Inflammatory macrophage treated with lipopolysaccharide for 1 hour (primary cell): ENCODE measurements around the gene FAM193A.
"Not testable (repeated sequence)": the region's sequence is repeated elsewhere in the genome, so short reads cannot be mapped to it uniquely, and the experiment has no call there.

ENCODE experiments used
- DNase-seq, 2 donors: peaks; one replicate each; pipeline ENCODE4 v3.0.0-alpha.2; 2020 to 2022

FAM193A gene

DNA sequence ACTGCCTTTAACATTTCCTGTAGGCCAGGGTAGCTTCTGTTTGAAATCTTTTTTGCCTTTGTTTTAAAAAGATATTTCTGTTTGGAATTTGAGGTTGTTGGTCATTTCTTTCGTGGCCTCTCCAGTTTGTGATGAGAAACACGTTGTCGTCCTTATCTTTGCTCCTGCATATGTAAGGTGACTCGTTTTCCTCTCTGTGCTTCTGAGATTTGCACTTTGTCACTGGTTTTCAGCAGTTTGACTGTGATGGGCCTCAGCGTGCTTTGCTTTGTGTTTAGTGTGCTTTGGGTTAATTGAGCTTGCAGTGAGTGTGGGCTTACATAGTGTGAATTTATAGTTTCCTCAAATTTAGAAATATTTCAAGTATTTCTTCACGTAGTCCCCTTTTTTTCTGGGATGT lies 81.5 kb downstream of the FAM193A start:
- no peak for DNase-seq

- not testable (repeated sequence) for DNase-seq
These were observed 82.3 kb downstream of the FAM193A start for GRCh38 chr4:2618729-2619128.

GRCh38 chr4:2619459-2619858 lies 83.0 kb downstream of the FAM193A start:
- DNase-seq: no peak

- DNase-seq: no peak
These were observed 85.0 kb downstream of the FAM193A start for GRCh38 chr4:2621419-2621818.

DNA sequence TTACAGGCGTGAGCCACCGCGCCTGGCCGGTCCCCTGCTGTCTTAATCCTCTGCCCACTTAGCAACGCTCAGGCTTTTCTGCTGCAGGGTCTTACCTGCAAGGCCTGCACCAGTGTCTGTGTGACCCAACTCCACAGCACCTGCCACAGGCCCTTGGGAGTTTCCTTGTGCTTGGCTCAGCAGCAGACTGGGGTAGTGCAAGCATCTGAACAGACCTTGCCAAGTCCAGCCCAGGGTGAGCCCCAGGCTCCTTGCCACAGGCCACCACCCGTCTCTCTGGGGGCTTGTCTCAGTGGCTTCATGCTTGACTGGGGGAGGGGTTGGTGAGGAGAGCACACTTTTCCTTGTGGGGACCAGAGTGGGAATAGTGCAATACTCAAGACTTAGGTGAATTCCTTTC lies 87.0 kb downstream of the FAM193A start:
- no peak for DNase-seq

DNA sequence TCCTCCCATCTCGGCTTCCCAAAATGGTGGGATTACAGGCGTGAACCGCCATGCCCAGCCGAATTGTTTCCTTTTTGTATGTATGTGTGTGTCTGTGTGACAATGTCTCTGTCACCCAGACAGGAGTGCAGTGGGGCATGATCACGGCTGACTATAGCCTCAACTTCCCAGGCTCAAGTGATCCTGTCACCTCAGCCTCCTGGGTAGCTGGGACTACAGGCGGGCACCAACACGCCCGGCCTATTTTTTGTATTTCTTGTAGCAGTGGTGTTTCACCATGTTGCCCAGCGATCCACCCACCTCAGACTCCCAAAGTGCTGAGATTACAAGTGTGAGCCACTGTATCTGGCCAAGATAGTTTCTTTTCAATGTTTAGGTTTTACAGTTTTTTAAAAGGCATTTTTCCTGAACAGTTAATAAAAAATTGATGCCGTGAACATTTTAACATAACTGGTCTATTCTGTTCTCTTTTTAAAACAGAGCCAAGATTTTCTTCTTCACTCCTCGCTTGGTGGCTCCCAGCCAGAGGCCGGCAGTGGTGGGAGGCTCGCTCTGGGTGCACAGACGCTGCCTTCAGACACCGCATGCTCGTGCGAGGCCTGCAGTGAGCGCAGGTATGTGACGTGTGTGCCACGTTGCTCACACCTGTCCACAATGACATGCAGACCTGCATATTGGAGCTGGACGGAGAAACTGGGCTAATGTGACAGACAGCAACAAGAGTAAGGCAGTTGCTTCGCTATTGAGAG lies 88.5 kb downstream of the FAM193A start:
- DNase-seq: no peak

DNA sequence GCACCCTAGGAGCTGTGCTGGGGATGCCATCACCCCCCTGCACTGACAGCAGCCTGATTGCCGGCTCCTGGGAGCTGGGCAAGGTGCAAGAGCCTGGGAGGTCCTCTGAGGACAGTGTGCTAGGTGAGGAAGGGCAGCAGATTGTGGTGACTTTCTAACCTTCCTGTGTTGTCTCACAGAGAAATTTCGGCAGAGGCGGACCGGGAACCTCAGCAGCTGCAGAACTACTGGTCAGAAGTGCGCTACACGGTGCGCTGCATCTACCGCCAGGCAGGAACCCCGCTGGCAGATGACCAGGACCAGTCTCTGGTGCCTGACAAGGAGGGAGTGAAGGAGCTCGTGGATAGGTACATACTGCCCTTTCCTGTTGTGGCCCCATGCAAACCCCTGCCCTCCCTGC lies 89.8 kb downstream of the FAM193A start:
- no peak for DNase-seq

GRCh38 chr4:2630556-2631273 lies 94.3 kb downstream of the FAM193A start:
- DNase-seq: no peak

DNA sequence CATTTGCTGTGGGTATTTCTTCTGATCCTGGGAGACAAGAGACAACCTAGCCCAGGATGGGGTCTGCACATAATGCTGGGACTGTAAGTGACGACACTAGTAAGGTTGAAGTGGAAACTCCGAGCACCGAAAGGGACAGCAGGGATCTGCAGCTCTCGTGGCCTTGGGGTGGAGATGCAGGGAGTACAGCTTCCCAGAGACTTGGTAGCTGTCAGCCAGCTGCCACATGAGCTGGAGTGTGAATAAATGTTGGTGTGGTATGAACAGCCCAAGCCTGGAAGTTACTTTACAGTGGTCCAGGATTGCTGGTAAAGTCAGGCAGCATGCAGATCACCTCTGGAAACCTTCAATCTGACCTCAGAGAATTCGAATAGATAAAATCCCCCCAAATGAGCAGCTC lies 97.6 kb downstream of the FAM193A start:
- no peak for DNase-seq

DNA sequence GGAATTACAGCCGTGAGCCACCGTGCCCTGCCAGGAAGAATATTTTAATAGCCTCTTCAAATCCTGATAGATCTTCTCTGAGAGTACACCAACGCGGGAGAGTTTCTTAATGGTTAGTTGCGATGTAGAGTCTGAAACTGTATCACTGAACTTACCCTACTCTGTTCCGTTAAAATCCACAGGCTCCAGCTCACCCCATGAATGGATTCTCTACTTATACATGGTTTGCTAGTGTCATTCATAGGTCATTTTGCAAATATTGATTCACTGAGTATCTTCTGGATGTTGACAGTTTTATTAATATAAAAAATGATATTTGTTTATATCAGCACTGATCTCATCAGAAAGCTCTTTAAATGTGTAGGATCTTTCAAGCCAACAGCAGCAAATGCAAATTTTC lies 99.9 kb downstream of the FAM193A start:
- no peak for DNase-seq

- not testable (repeated sequence) for DNase-seq
These were observed 100.5 kb downstream of the FAM193A start for GRCh38 chr4:2636994-2637393.

DNA sequence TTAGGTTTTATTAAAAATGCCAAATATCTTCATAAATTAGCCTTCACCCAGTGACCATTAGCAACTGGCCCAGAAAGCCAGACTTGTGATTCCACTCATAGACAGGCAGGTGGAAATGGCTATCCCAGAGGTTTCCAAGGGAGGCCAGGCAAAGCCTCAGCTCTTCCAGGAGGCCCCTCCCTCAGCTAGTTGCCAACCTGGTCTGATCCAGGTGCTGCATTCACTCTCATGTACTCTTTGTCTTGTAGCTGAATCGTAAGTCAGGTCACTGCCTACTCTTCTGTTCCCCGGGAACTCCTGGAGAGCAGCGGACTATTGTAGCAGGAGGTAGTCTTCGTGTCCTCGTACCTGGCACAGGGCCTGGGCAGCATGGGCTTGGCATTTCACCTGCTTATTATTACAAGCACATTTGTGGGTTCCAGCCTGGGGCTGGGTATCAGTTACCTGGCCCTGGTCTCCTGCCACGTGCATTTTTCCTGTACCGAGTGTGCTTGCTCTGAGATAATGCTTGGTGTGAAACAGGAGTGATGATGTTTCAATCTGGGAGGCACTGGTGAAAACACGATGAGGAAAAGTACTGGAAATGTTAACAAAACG lies 101.6 kb downstream of the FAM193A start:
- DNase-seq: no peak

- no peak for DNase-seq
These were observed 102.3 kb downstream of the FAM193A start for GRCh38 chr4:2638730-2639129.

DNA sequence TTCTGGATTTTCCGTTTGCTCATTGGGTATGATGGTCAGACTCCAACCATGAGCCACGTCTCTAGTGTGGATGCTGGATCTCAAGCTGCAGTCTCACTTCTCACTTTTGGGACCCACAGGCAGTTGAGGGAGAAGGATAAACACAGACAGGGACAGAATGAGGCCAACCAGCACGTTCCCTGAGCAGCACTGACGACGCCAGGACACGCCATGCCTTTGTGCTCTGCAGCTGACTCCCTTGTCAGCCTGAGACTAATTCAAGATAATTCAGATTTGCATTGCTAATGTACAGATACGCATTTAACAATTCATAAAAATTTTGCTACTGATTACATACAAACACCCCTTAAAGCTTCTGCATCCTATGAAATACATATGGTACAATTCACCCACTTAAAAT lies 106.5 kb downstream of the FAM193A start:
- DNase-seq: peak in 1 of 2 donors; percentile 4

DNA sequence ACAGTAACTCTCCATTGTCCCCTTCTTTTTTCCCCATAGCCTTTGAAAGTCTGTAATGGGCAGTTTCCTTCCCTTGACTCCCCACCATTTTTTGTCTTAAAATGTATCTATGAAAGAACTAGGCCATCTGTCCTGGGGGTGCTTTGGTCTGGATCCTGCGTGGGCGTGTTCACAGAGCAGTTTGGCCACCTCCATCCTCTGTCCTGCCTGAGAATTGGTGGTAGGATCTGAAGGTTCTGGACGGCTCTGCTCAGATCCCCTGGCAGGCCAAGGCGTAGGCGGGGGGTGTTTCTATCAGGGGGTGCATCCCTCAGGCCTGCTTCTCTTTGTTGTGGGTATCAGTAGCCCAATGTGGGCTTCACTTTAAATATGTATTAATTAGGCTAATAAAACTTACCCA lies 107.1 kb downstream of the FAM193A start:
- no peak for DNase-seq

GRCh38 chr4:2646396-2647149 lies 110.1 kb downstream of the FAM193A start:
- no peak for DNase-seq

- no peak for DNase-seq
These were observed 111.1 kb downstream of the FAM193A start for GRCh38 chr4:2647403-2648158.

DNA sequence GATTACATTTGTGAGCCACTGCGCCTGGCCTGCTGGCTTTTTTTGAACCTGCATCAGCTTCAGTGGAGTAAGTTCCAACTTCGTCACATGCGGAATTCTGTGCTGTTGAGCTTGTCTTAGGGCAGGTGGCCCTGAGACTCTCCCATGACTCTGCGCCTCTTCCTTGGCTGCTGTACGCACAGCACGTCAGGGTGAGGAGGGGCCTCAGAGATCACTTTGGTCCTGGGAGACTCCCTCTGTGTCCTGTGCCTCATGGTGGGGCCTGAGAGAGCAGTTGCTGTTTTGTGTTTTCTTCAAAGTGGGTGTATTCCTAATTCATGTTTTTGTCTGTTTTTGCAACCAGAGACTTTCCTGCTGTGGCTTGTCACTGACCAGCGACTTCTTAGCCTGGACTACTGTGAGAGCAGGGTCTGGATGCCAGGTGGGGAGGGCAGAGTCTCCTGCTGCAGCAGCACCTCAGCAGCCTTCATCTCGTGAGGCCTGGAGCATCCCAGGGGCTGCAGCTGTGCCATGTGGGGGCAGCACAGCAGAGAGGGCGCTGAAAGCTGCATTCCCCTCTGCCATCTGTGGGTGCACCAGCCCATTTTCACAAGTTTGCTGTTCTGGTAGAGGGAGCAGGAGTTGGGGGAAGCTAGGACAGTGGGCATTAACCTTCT lies 111.8 kb downstream of the FAM193A start:
- DNase-seq: no peak

DNA sequence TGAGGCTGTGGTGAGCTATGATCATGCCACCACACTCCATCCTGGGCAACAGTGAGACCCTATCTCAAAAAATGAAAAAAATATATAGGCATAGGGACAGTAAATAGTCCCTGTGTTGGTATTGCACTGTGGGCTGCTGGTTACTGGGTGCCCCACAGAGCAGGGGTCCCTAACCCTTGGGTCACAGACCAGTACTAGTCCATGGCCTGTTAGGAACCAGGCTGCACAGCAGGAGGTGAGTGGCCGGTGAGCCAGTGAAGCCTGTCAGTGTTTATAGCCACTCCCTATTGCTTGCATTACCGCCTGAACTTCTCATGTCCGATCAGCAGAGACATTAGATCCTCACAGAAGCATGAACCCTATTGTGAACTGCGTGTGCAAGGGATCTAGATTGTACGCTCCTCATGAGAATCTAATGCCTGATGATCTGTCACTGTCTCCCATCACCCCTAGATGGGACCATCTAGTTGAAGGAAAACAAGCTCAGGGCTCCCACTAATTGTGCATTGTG lies 113.2 kb downstream of the FAM193A start:
- DNase-seq: no peak

DNA sequence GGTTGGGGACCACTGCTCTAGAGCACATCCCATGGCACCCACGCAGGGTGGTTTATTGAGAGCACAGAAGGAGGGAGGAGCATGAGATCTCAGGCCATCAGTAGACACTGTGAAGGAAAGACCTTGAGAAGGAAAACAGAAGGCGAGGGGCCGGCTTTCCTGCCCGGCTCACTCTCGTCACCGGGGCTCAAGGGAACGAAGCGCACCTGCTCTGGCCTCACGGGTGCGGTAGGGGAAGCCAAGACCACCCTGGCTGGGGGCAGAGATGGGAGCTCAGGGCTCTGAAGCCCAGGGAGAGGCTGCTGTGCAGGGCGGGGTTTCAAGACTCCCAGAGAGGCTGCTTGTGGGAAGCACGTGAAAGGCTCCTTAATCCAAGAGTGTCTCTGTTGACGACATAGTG lies 113.8 kb downstream of the FAM193A start:
- DNase-seq: no peak

DNA sequence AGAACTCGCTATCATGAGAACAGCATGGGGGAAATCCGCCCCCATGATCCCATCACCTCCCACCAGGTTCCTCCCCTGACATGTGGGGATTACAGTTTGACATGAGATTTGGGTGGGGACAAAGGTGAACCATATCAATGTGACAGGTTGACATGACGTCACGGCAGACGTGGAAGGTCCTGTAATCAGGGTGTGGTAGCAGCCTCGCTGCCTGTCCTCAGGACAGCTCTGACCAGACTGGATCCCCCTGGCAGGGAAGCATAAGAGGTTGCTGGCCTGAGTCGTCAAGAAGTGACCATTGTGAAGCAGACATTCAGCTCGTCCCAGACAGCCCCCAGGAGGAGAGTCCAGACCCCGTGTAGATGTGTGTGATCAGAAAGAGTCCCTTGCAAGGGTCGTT lies 115.1 kb downstream of the FAM193A start:
- DNase-seq: peak in 1 of 2 donors; percentile 35

GRCh38 chr4:2651998-2652397 lies 115.6 kb downstream of the FAM193A start:
- no peak for DNase-seq
